Epithelial cell of esophagus (primary cell): ENCODE data around the gene WDR7.
A peak's percentile ranks its signal among the peaks of the same experiment; 100 is the strongest.

ENCODE experiments used
- DNase-seq: peaks from one replicate; pipeline ENCODE4 v3.0.0; 2010; ENCODE audit warnings: low read depth
- H3K4me3 ChIP-seq: 2 replicates; pipeline ENCODE4 v1.5.1; 2011; ENCODE audit warnings: mild to moderate bottlenecking, low read length, control low read depth
- TF ChIP-seq, protein P1 (sequence below): IDR thresholded peaks from 2 replicates; pipeline ENCODE4 v1.5.1; 2011; ENCODE audit warnings: low read depth, mild to moderate bottlenecking, low read length, control low read depth, inconsistent platforms; ENCODE audit not compliant: insufficient read depth; ENCODE audit errors: missing control alignments

WDR7 gene

DNA sequence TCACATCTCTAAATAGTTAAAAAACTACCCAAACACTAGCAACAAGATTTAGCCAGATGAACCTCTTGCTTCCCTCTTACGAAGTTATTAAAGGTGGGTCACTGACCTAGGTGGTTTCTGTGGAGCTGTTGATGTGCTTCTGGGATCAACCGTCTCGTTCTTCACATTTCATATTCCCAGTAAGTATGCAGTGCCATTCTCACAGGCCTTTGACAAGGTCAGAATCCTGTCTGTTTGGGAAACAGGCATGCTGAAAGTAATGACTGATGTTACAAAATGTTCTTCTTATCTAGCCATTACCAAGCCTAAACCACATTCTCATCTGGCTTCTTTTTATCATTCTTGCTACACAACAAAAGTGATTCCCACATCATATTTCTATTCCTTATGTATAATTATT, 70.3 kb downstream of the WDR7 start:
- H3K4me3 ChIP-seq: no peak overlapping the region
- DNase-seq: no peak
- TF ChIP-seq, protein P1, sequence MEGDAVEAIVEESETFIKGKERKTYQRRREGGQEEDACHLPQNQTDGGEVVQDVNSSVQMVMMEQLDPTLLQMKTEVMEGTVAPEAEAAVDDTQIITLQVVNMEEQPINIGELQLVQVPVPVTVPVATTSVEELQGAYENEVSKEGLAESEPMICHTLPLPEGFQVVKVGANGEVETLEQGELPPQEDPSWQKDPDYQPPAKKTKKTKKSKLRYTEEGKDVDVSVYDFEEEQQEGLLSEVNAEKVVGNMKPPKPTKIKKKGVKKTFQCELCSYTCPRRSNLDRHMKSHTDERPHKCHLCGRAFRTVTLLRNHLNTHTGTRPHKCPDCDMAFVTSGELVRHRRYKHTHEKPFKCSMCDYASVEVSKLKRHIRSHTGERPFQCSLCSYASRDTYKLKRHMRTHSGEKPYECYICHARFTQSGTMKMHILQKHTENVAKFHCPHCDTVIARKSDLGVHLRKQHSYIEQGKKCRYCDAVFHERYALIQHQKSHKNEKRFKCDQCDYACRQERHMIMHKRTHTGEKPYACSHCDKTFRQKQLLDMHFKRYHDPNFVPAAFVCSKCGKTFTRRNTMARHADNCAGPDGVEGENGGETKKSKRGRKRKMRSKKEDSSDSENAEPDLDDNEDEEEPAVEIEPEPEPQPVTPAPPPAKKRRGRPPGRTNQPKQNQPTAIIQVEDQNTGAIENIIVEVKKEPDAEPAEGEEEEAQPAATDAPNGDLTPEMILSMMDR: no peak

- H3K4me3 ChIP-seq: no peak overlapping the region
- TF ChIP-seq, protein P1: no peak
- no peak for DNase-seq
Observed at GRCh38 chr18:56722518-56722917, 71.4 kb downstream of the WDR7 start.

DNA sequence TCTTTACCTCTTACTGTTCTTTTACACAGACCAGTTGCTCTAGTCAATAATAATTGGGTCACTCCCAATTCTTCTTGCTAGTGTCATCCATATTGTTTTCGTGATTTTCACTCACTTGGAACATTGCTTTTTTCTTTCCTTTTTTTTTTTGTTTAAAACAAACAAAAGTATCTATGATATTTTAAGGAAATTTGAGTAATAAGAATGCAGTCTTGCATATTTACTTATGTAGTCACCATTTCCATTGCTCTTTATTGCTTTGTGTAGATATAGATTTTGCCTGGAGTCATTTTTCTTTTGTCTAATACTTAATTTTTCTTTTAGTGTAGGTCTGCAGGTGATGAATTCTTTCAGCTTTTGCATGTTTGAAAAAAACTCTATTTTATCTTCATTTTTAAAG, 71.9 kb downstream of the WDR7 start:
- no peak overlapping the region for H3K4me3 ChIP-seq
- DNase-seq: no peak
- TF ChIP-seq, protein P1: no peak

GRCh38 chr18:56723706-56724105, 72.5 kb downstream of the WDR7 start:
- TF ChIP-seq, protein P1: no peak
- DNase-seq: no peak

GRCh38 chr18:56726906-56727305, 75.7 kb downstream of the WDR7 start:
- DNase-seq: no peak
- TF ChIP-seq, protein P1: no peak
- no peak overlapping the region for H3K4me3 ChIP-seq

More at GRCh38 chr18:56723706-56724105, 72.5 kb downstream of the WDR7 start:
- no peak overlapping the region for H3K4me3 ChIP-seq

- DNase-seq: peak; percentile 4
- no peak overlapping the region for H3K4me3 ChIP-seq
- TF ChIP-seq, protein P1: no peak
Observed at GRCh38 chr18:56727399-56727798, 76.2 kb downstream of the WDR7 start.

- TF ChIP-seq, protein P1: no peak
- no peak overlapping the region for H3K4me3 ChIP-seq
- DNase-seq: no peak
Observed at GRCh38 chr18:56728741-56729140, 77.6 kb downstream of the WDR7 start.
